Tibial nerve (tissue), 4 donors: ENCODE results near the gene ZCCHC7. TPM values are rescaled to one million over a fixed set of nuclear protein-coding genes. Genes with fewer than 3 reads are reported as not detected.
"Not testable (repeated sequence)": the region's sequence is repeated elsewhere in the genome, so short reads cannot be mapped to it uniquely, and the experiment has no call there.

Source experiments
- DNase-seq, 2 donors: peaks; one replicate each; pipeline ENCODE4 v3.0.0-alpha.2; 2019; ENCODE audit warnings: low spot score in 2 of 2
- H3K27ac ChIP-seq, 4 donors: fragments of 200-600 bp; sonication (generic) in 3 of 4; one replicate each; pipeline ENCODE4 v1.5.1; 2017 to 2019; ENCODE audit warnings: mild to moderate bottlenecking in 1 of 4
- H3K27me3 ChIP-seq, 2 donors: fragments of 200-600 bp; sonication (generic) in 1 of 2; one replicate each; pipeline versions ENCODE4 v1.5.1 to v1.6.0; 2017 to 2019
- H3K36me3 ChIP-seq, 3 donors: fragments of 200-600 bp; sonication (generic); one replicate each; pipeline ENCODE4 v1.5.1; 2018 to 2019
- H3K4me1 ChIP-seq, 4 donors: fragments of 200-600 bp; sonication (generic) in 3 of 4; one replicate each; pipeline ENCODE4 v1.5.1; 2017 to 2019
- H3K4me3 ChIP-seq, 4 donors: fragments of 200-600 bp; sonication (generic) in 3 of 4; one replicate each; pipeline ENCODE4 v1.5.1; 2017 to 2019; ENCODE audit warnings: mild to moderate bottlenecking in 1 of 4, moderate library complexity in 1 of 4
- H3K9me3 ChIP-seq, 4 donors: fragments of 200-600 bp; sonication (generic) in 3 of 4; one replicate each; pipeline ENCODE4 v1.5.1; 2017 to 2019
- CTCF ChIP-seq, 5 experiments: fragments of 200-600 bp in 3 of 5; fragments of 450-650 bp in 2 of 5; sonication (generic) in 3 of 5; IDR thresholded peaks; one replicate each; pipeline ENCODE4 v1.5.1; 2016 to 2019; ENCODE audit warnings: antibody characterized with exemption in 5 of 5, mild to moderate bottlenecking in 3 of 5, moderate library complexity in 2 of 5
- EP300 ChIP-seq, 2 donors: sonication (generic); formaldehyde crosslinking; IDR thresholded peaks; one replicate each; pipeline ENCODE4 v1.6.1; 2017; ENCODE audit warnings: antibody characterized with exemption in 2 of 2, mild to moderate bottlenecking in 1 of 2
- POLR2A ChIP-seq, 2 donors: fragments of 450-650 bp; IDR thresholded peaks; one replicate each; pipeline ENCODE4 v1.6.1; 2017; ENCODE audit warnings: antibody characterized with exemption in 2 of 2, mild to moderate bottlenecking in 2 of 2, moderate library complexity in 2 of 2
- WGBS, 2 donors: methylation state at CpG; one replicate each; pipeline ENCODE4 v1.1.5; 2018; 5-methylcytosine and 5-hydroxymethylcytosine counted together
- total RNA-seq, 4 donors: library from RNA; depleted of rRNA; stranded (reverse); fragments of >200 nt; gene quantifications; one replicate each; pipeline ENCODE4 v1.1.0, GENCODE V29; 2016

The ZCCHC7 gene
- total RNA-seq, 4 donors from 2014 or later = 11.8 to 24.7 (median 18.3) TPM

DNA sequence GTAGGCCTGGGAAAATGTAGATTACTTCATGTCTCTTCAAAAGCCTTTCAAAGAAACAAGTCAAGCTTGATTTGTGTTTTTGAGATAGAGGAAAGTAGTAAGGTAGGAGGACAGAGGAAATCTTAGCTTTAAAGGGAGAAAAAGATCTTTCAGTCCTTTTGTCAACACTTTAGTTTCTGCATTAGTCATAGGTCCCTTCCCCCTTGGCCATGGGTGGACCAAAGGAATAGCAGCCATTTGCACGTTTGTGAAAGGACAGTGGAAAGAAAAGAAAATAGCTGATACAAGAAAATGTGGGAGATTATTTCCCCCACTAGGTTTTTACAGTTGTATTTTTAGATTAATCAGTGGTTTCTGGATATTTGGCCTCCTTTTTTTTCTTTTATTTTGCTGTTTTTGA is 180.2 kb downstream of the ZCCHC7 start:
- H3K4me1 ChIP-seq = peaks cover 0 to 8% (median 5%) of the 10 kb centered on the region in 4 donors
- no peaks in the 10 kb centered on the region for H3K9me3 ChIP-seq
- no peak overlapping the region for H3K27ac ChIP-seq
- H3K27me3 ChIP-seq = no peaks in the 10 kb centered on the region
- no peak for TF ChIP-seq POLR2A (IDR thresholded peaks at IDR 0.05)
- TF ChIP-seq CTCF (IDR thresholded peaks at IDR 0.05) = no peak
- TF ChIP-seq EP300 (IDR thresholded peaks at IDR 0.05) = no peak
- no peak overlapping the region for H3K4me3 ChIP-seq
- WGBS, 2 donors = 28 to 30% methylated on average over 1 of the region's 1 CpG
- peaks cover 0 to 16% (median 0%) of the 10 kb centered on the region in 3 donors for H3K36me3 ChIP-seq
- DNase-seq = no peak

DNA sequence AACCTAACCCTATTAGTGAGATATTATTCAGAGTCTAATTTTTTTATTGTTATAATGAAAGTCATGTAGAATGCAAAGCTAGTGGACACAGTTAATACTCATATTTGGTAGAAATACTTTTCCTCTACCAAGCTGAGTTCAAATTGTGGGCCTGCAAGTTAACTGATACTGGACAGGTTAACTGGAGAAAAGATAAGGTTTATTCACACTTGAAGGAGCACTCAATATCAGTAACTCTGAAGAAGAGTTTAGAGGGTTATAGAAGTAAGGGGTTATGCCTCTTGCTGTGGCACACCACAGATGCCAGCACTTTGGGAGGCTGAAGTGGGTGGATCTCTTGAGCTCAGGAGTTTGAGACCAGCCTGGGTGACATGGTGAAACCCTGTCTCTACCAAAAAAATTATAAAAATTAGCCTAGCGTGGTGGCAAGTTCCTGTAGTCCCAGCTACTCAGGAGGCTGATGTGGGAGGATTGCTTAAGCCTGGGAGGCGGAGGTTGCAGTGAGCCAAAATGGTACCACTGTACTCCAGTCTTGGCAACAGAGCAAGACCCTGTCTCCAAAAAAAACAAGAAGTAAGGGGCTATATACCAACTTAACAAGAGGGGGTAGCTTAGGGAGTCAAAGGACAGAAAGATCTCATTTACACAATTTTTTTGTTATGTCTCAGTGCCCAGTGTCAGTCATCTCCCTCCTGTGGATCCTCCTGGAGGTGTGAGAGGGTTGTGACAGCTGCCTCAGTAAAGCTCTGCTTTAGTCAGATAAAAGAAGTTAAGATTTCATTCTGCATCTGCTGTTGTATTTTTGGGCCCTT is 180.9 kb downstream of the ZCCHC7 start:
- no peak overlapping the region for H3K4me3 ChIP-seq
- no peak for DNase-seq
- H3K36me3 ChIP-seq = peaks cover 0 to 22% (median 0%) of the 10 kb centered on the region in 3 donors
- peaks cover 0 to 4% (median 2%) of the 10 kb centered on the region in 4 donors for H3K4me1 ChIP-seq
- TF ChIP-seq CTCF (IDR thresholded peaks at IDR 0.05) (no peak), POLR2A (IDR thresholded peaks at IDR 0.05) (no peak), EP300 (IDR thresholded peaks at IDR 0.05) (no peak)
- no peaks in the 10 kb centered on the region for H3K27me3 ChIP-seq
- 96 to 97% methylated on average over 2 of the region's 2 CpGs for WGBS, 2 donors
- no peak overlapping the region for H3K27ac ChIP-seq
- no peaks in the 10 kb centered on the region for H3K9me3 ChIP-seq

GRCh38 chr9:37301854-37302172 is 181.4 kb downstream of the ZCCHC7 start:
- DNase-seq = no peak
- Histone ChIP-seq H3K4me1 (peaks cover 0 to 4% (median 2%) of the 10 kb centered on the region in 4 donors), H3K9me3 (no peaks in the 10 kb centered on the region), H3K4me3 (no peak overlapping the region), H3K27me3 (no peaks in the 10 kb centered on the region), H3K27ac (no peak overlapping the region), H3K36me3 (peaks cover 0 to 26% (median 0%) of the 10 kb centered on the region in 3 donors)
- 0 to 41% methylated on average over 1 of the region's 1 CpG for WGBS, 2 donors
- TF ChIP-seq CTCF (IDR thresholded peaks at IDR 0.05) (no peak), POLR2A (IDR thresholded peaks at IDR 0.05) (no peak), EP300 (IDR thresholded peaks at IDR 0.05) (no peak)

- Histone ChIP-seq H3K36me3 (peaks cover 0 to 30% (median 0%) of the 10 kb centered on the region in 3 donors), H3K27me3 (no peaks in the 10 kb centered on the region), H3K4me1 (peaks cover 0 to 4% (median 2%) of the 10 kb centered on the region in 4 donors), H3K27ac (no peak overlapping the region), H3K4me3 (no peak overlapping the region), H3K9me3 (no peaks in the 10 kb centered on the region)
- no peak for DNase-seq
- 68 to 73% methylated on average over 3 of the region's 3 CpGs for WGBS, 2 donors
- no peak for TF ChIP-seq POLR2A (IDR thresholded peaks at IDR 0.05)
These were observed 181.9 kb downstream of the ZCCHC7 start for GRCh38 chr9:37302277-37302676.

DNA sequence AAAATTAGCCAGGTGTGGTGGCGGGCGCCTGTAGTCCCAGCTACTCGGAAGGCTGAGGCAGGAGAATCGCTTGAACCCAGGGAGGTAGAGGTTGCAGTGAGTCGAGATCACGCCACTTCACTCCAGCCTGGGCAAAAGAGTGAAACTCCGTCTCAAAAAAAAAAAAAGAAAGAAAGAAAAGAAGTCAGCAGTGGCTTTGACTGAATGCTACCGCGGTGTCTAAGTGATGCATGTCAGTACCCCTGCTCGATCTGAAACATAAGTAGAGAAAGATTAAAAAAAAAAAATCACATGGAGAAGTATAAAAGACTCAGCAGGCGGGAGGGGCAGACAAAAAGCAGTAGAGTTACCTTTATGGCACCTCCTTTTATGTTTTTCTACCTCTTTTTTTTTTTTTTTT is 182.9 kb downstream of the ZCCHC7 start:
- not testable (repeated sequence) for H3K9me3 ChIP-seq, H3K27me3 ChIP-seq, H3K4me3 ChIP-seq, H3K27ac ChIP-seq, H3K4me1 ChIP-seq, DNase-seq
- WGBS, 2 donors = 93 to 96% methylated on average over 11 of the region's 11 CpGs
- H3K36me3 ChIP-seq = peaks cover 0 to 31% (median 0%) of the 10 kb centered on the region in 3 donors

GRCh38 chr9:37309136-37309535 is 188.8 kb downstream of the ZCCHC7 start:
- Histone ChIP-seq H3K27ac (no peak overlapping the region), H3K9me3 (no peaks in the 10 kb centered on the region), H3K4me3 (no peak overlapping the region), H3K36me3 (peaks cover 0 to 34% (median 0%) of the 10 kb centered on the region in 3 donors), H3K27me3 (no peaks in the 10 kb centered on the region), H3K4me1 (no peaks in the 10 kb centered on the region)
- no peak for DNase-seq
- TF ChIP-seq CTCF (IDR thresholded peaks at IDR 0.05) (no peak), EP300 (IDR thresholded peaks at IDR 0.05) (no peak), POLR2A (IDR thresholded peaks at IDR 0.05) (no peak)
- 92 to 96% methylated on average over 3 of the region's 3 CpGs for WGBS, 2 donors
